ENCODE measurements around the gene LRRC2. TPM values are rescaled to one million over a fixed set of nuclear protein-coding genes. Genes with fewer than 3 reads are reported as not detected.
A peak's percentile ranks its signal among the peaks of the same experiment; 100 is the strongest.

LRRC2 gene
- total and polyA plus RNA-seq, 2 of the 13 experiments (the other 11 are each of a cell fraction or from before 2014, with no cell fraction given): 0.27 to 0.58 TPM

DNA sequence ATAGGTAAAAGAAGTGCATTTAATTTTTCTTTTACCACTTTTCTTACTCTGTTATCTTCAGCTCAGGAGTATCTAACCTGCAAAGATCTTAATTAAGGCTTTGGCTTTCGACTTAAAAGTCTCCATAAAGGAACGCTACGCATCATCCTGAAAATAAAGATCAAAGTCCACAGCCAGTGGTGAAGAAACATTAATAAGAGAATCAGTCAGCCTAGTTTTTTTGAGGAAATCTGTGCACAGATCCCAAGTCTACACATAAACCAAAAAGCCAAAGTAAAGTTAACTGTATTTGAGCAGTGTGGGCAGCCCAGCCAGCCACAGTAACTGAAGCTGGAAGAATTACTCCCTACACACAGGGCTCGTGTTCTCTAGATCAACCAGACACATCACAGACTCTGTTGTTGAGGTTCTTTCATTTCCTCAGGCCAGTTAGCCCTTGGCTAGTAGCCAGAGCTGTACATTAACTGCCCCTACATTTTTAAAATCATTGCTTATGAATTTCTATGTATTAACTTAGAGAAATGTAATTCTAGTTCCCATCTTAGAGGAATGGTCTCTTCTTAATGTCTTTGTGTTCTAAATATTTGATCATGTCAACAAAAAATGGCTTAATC, 6.9 kb downstream of the LRRC2 start:
- Histone ChIP-seq H2AFZ (ENCODE audit: low read length) (peak overlapping the region; percentile 93), H3K4me2 (ENCODE audit: low read depth, low read length) (peak overlapping the region; percentile 73), H3K4me1 (ENCODE audit: insufficient read depth, low read length) (peaks cover 16% of the 10 kb centered on the region), H3K9me3 (ENCODE audit: low read length) (no peaks in the 10 kb centered on the region), H3K36me3 (replicated peaks in 1 of 2; ENCODE audit: control insufficient read depth in 1 of 2, insufficient read depth in 2 of 2, low read length in 2 of 2) (no peaks in the 10 kb centered on the region), H3K79me2 (ENCODE audit: insufficient read depth, low read length) (no peaks in the 10 kb centered on the region), H4K20me1 (ENCODE audit: insufficient read depth, low read length) (no peaks in the 10 kb centered on the region), H3K27ac (ENCODE audit: extremely low read length, insufficient read depth, low read length) (peak overlapping the region; percentile 76), H3K4me3 (replicated peaks in 1 of 3; ENCODE audit: insufficient read depth in 1 of 3, low read depth in 2 of 3, low read length in 3 of 3) (peak overlapping the region; percentile 66 to 69 (median 68); a peak in 5 of 6 replicates), H3K9ac (ENCODE audit: insufficient read depth, low read depth, low read length) (peak overlapping the region; percentile 64), H3K27me3 (ENCODE audit: control insufficient read depth in 1 of 2, insufficient read depth in 2 of 2, low read length in 2 of 2) (no peaks in the 10 kb centered on the region)
- POLR2A ChIA-PET: interaction anchor here (1.2 to 2.1 kb wide), 2 partner anchors 26 to 74 kb away, joined by 5 to 50 read pairs; no protein-coding TSS in a partner anchor
- FAIRE-seq (peak; percentile 23), ATAC-seq (peak; percentile 38), DNase-seq (ENCODE audit: low spot score) (no peak)
- intact Hi-C loops (cut with micrococcal nuclease; ENCODE audit: unreplicated experiment) (no loop called here), in situ Hi-C loops (cut with HindIII; ENCODE audit: extremely low pct_ligation_motif_present, low pct_unique_long_range_greater_than_20kb) (loop anchor here (5.0 kb wide), 1 partner anchor 67 kb away; no protein-coding TSS in a partner anchor)
- 5% methylated on average over 3 of the region's 4 CpGs for WGBS (ENCODE audit: low lambda C conversion rate)
- BruUV-seq (replicated peaks): no TSS peak
- TF ChIP-seq TGIF2 (CRISPR knock-in tag; IDR thresholded peaks at IDR 0.05): no peak
- TF ChIP-seq NCOA5 (CRISPR knock-in tag; IDR thresholded peaks at IDR 0.05): no peak
- 0 out of 2 replicates have a peak, but pooled peaks have one; percentile 25 for TF ChIP-seq HNF4A (CRISPR knock-in tag; IDR thresholded peaks at IDR 0.05)
- no peak for TF ChIP-seq PAWR (CRISPR knock-in tag; IDR thresholded peaks at IDR 0.05; ENCODE audit: borderline replicate concordance)
- peak; percentile 17; the same call in 1 of the 2 replicates for TF ChIP-seq NCOR1 (IDR thresholded peaks at IDR 0.05; ENCODE audit: borderline replicate concordance, low read length)
- no peak for TF ChIP-seq ARHGAP35 (CRISPR knock-in tag; IDR thresholded peaks at IDR 0.05; ENCODE audit: borderline replicate concordance)
- no peak for TF ChIP-seq ISX (CRISPR knock-in tag; conservative IDR thresholded peaks at IDR 0.05)
- CTCF ChIA-PET (ENCODE audit: low intra/inter-chr PET ratio, low total read pairs): interaction anchor here (0.8 to 2.2 kb wide), 2 partner anchors 68 to 71 kb away, joined by 4 to 32 read pairs; no protein-coding TSS in a partner anchor

Measured in HepG2 (cell line).